Measurements from ENCODE around the gene ST3GAL5. TPM values are rescaled to one million over a fixed set of nuclear protein-coding genes. Genes with fewer than 3 reads are reported as not detected.

Gene ST3GAL5
- total RNA-seq, 1 donor from 2014 or later: 20.0 TPM

DNA sequence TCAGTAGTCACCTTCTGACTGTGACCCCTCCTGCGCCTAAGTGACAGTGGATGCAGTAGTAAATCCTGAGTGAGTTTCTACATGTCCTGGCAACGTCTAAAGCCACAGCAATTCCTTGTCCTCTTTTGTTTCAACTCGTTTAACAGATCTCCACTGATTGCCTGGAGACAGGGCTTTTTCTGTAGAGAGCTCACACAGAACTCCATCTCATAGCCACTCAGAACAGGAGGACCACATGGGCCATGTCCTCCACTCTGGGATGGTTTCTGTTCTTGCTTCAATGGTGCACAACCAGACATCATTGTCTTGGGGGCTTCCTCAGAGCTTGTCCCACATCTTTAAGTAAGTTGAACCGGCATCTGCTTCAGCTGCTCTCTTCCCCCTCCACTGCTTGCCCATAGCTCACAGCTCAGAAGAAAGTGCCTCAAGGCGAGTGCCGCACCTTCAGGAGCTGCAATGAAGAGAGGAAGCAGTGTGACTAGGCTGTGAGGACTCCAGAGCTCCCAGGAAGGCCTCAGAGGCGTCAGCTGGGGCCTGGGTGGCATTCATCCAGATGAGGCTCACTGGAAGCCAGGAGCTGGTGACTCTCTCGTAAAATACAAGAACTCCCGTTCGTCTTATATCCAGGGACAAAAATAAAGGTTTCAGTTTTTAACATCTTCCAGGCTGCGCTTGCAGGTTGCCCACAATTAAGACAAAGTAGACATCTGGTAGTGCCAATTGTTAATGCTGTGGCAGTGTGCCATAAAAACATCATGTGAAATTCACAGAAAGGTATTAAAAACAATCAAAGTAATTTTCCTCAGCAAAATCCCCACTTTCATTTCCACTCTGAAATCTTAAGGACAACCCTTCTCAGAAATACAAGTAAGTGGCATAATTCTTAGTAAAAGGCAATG, 37.3 kb downstream of the ST3GAL5 start:
- H3K36me3 Mint-ChIP-seq (ENCODE audit: low read depth): peaks cover 5% of the 10 kb centered on the region
- H3K9me3 Mint-ChIP-seq (ENCODE audit: low read depth): no peaks in the 10 kb centered on the region
- no peak for DNase-seq (ENCODE audit: low spot score)
- H3K27ac Mint-ChIP-seq (ENCODE audit: unreplicated experiment): no peak overlapping the region
- no peaks in the 10 kb centered on the region for H3K27me3 Mint-ChIP-seq (ENCODE audit: low read depth)
- H3K4me3 Mint-ChIP-seq (ENCODE audit: unreplicated experiment): no peak overlapping the region
- H3K4me1 Mint-ChIP-seq (ENCODE audit: low read depth): peaks cover 8% of the 10 kb centered on the region
- TF ChIP-seq, protein P1, sequence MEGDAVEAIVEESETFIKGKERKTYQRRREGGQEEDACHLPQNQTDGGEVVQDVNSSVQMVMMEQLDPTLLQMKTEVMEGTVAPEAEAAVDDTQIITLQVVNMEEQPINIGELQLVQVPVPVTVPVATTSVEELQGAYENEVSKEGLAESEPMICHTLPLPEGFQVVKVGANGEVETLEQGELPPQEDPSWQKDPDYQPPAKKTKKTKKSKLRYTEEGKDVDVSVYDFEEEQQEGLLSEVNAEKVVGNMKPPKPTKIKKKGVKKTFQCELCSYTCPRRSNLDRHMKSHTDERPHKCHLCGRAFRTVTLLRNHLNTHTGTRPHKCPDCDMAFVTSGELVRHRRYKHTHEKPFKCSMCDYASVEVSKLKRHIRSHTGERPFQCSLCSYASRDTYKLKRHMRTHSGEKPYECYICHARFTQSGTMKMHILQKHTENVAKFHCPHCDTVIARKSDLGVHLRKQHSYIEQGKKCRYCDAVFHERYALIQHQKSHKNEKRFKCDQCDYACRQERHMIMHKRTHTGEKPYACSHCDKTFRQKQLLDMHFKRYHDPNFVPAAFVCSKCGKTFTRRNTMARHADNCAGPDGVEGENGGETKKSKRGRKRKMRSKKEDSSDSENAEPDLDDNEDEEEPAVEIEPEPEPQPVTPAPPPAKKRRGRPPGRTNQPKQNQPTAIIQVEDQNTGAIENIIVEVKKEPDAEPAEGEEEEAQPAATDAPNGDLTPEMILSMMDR (IDR thresholded peaks at IDR 0.05): no peak

DNA sequence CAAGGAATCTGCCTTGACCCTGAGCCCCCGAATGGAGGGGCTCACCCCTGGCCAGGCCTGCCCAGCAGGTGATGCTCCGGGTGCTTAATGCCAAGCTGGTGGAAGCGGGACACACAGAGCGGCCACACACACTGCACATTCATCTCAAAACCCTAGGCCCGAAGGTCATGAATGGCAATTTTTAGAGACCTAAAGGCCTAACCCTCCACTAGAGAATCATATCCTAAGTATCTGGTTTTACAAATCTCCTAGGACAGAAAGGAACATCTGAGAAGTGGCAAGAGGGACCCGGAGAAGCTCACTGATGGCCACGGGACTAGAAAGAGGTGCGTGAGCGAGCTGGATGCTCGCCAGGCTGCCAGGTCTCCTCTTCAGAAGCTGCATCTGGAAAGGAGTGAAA, 38.3 kb downstream of the ST3GAL5 start:
- H3K4me1 Mint-ChIP-seq (ENCODE audit: low read depth): peaks cover 16% of the 10 kb centered on the region
- TF ChIP-seq, protein P1 (IDR thresholded peaks at IDR 0.05): no peak
- no peak overlapping the region for H3K27ac Mint-ChIP-seq (ENCODE audit: unreplicated experiment)
- H3K9me3 Mint-ChIP-seq (ENCODE audit: low read depth): no peaks in the 10 kb centered on the region
- H3K36me3 Mint-ChIP-seq (ENCODE audit: low read depth): peaks cover 5% of the 10 kb centered on the region
- no peak overlapping the region for H3K4me3 Mint-ChIP-seq (ENCODE audit: unreplicated experiment)
- H3K27me3 Mint-ChIP-seq (ENCODE audit: low read depth): no peaks in the 10 kb centered on the region
- no peak for DNase-seq (ENCODE audit: low spot score)

GRCh38 chr2:85847051-85847588, 41.7 kb downstream of the ST3GAL5 start:
- H3K4me1 Mint-ChIP-seq (ENCODE audit: low read depth): peaks cover 16% of the 10 kb centered on the region
- TF ChIP-seq, protein P1 (IDR thresholded peaks at IDR 0.05): no peak
- H3K36me3 Mint-ChIP-seq (ENCODE audit: low read depth): peaks cover 10% of the 10 kb centered on the region
- H3K4me3 Mint-ChIP-seq (ENCODE audit: unreplicated experiment): no peak overlapping the region
- H3K9me3 Mint-ChIP-seq (ENCODE audit: low read depth): peaks cover 3% of the 10 kb centered on the region
- no peak for DNase-seq (ENCODE audit: low spot score)
- H3K27me3 Mint-ChIP-seq (ENCODE audit: low read depth): no peaks in the 10 kb centered on the region
- H3K27ac Mint-ChIP-seq (ENCODE audit: unreplicated experiment): no peak overlapping the region

- no peaks in the 10 kb centered on the region for H3K27me3 Mint-ChIP-seq (ENCODE audit: low read depth)
- no peak for DNase-seq (ENCODE audit: low spot score)
- peak overlapping the region; percentile 28 for H3K27ac Mint-ChIP-seq (ENCODE audit: unreplicated experiment)
- TF ChIP-seq, protein P1 (IDR thresholded peaks at IDR 0.05): no peak
- peaks cover 12% of the 10 kb centered on the region for H3K36me3 Mint-ChIP-seq (ENCODE audit: low read depth)
- H3K4me1 Mint-ChIP-seq (ENCODE audit: low read depth): peaks cover 16% of the 10 kb centered on the region
- H3K4me3 Mint-ChIP-seq (ENCODE audit: unreplicated experiment): no peak overlapping the region
- peaks cover 3% of the 10 kb centered on the region for H3K9me3 Mint-ChIP-seq (ENCODE audit: low read depth)
Observed at GRCh38 chr2:85846411-85846810, 42.4 kb downstream of the ST3GAL5 start.

- Mint-ChIP-seq H3K36me3 (ENCODE audit: low read depth) (peaks cover 10% of the 10 kb centered on the region), H3K27me3 (ENCODE audit: low read depth) (no peaks in the 10 kb centered on the region), H3K4me1 (ENCODE audit: low read depth) (peaks cover 16% of the 10 kb centered on the region), H3K27ac (ENCODE audit: unreplicated experiment) (no peak overlapping the region), H3K4me3 (ENCODE audit: unreplicated experiment) (no peak overlapping the region), H3K9me3 (ENCODE audit: low read depth) (peaks cover 3% of the 10 kb centered on the region)
- no peak for DNase-seq (ENCODE audit: low spot score)
- TF ChIP-seq, protein P1 (IDR thresholded peaks at IDR 0.05): no peak
Observed at GRCh38 chr2:85844486-85844885, 44.3 kb downstream of the ST3GAL5 start.

Data from chondrocyte (in vitro differentiated cells).